ENCODE results near the gene TRIAP1.
"Not testable (repeated sequence)": the region's sequence is repeated elsewhere in the genome, so short reads cannot be mapped to it uniquely, and the experiment has no call there.

TRIAP1 gene

DNA sequence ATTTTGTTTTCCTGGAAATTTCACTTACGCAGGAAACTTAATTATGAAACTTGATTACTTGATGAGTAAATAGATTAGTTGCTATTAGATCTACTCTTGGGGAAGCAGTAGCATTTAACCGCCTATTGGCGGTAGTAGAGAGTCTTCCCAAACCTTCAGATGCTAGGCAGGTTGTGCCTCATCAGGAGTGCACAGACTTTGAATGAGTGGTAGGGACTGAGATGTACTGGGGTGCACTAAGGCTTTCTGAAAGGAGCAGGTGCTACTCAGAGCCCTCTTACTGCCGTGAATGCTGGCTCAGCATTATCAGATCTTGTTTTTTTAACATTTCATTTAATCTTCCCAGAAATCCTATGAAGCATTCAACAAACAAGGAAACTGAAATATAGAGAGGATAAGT is 7.8 kb upstream of the TRIAP1 start:
- peak; percentile 26 for TF ChIP-seq CTCF (IDR thresholded peaks at IDR 0.05; ENCODE audit: insufficient read depth, low read length, missing control alignments)
- DNase-seq (ENCODE audit: low read depth, low spot score): no peak
- no peak overlapping the region for H3K4me3 ChIP-seq (ENCODE audit: low read depth, low read length)
- POLR2A ChIA-PET: no interaction called here
- CTCF ChIA-PET: interaction anchor here (0.5 to 19.2 kb wide), 3 partner anchors 12 to 101 kb away, joined by 3 to 242 read pairs (median 4); partner anchors contain the start of gene SRSF9

- CTCF ChIA-PET: interaction anchor here (0.5 to 19.2 kb wide), 5 partner anchors 13 to 100 kb away, joined by 3 to 242 read pairs (median 4); partner anchors contain the start of gene SRSF9
- no peak for DNase-seq (ENCODE audit: low read depth, low spot score)
- TF ChIP-seq CTCF (IDR thresholded peaks at IDR 0.05; ENCODE audit: insufficient read depth, low read length, missing control alignments): no peak
- POLR2A ChIA-PET: no interaction called here
- no peak overlapping the region for H3K4me3 ChIP-seq (ENCODE audit: low read depth, low read length)
Measured at GRCh38 chr12:120453060-120453750, 7.0 kb upstream of the TRIAP1 start.

GRCh38 chr12:120452524-120452923 is 6.3 kb upstream of the TRIAP1 start:
- POLR2A ChIA-PET; DNase-seq (ENCODE audit: low read depth, low spot score); H3K4me3 ChIP-seq (ENCODE audit: low read depth, low read length): not testable (repeated sequence)
- CTCF ChIA-PET: interaction anchor here (1.6 to 19.2 kb wide), 4 partner anchors 14 to 99 kb away, joined by 4 to 242 read pairs (median 5); partner anchors contain the start of gene SRSF9

DNA sequence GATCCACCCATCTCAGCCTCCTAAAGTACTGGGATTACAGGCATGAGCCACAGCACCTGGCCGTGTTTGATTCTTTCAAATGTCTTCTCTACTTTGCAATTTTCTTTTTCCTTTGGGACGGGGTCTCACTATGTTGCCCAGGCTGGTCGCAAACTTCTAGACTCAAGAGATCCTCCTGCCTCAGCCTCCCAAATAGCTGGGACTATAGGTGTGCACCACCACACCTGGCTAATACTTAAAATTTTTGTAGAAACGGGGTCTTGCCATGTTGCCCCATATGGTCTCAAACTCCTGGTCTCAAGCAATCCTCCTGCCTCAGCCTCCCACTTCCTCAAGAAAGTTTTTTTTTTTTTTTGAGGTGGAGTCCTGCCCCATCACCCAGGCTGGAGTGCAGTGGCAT is 1.8 kb upstream of the TRIAP1 start:
- ChIA-PET CTCF (interaction anchor here (0.7 to 19.2 kb wide), 5 partner anchors 8 to 123 kb away, joined by 3 to 242 read pairs (median 6); partner anchors contain the start of gene SRSF9), POLR2A (no interaction called here)
- H3K4me3 ChIP-seq (ENCODE audit: low read depth, low read length): no peak overlapping the region

DNA sequence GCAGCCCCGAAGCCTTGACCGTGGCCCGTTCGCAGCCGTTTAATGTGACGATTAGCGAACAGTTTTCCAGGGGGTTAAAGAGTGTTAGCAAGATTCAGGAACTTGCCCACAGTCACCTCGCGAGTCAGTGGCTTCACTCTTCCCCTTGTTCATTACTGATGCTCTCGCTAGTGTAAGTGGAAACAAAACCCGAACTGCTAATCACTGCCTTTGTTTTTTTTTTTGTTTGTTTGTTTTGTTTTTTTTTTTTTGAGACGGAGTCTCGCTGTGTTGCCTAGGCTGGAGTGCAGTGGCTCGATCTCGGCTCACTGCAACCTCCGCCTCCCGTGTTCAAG is 627 bp upstream of the TRIAP1 start:
- DNase-seq (ENCODE audit: low read depth, low spot score): not testable (repeated sequence)
- POLR2A ChIA-PET: interaction anchor here (0.8 kb wide), 1 partner anchor 11 kb away, joined by 3 read pairs; no protein-coding TSS in a partner anchor
- CTCF ChIA-PET: interaction anchor here (0.8 to 19.2 kb wide), 4 partner anchors 11 to 145 kb away, joined by 4 to 242 read pairs (median 10); partner anchors contain the start of genes SIRT4 and SRSF9

More for the DNA sequence above, 1.8 kb upstream of the TRIAP1 start:
- TF ChIP-seq CTCF (IDR thresholded peaks at IDR 0.05; ENCODE audit: insufficient read depth, low read length, missing control alignments): no peak
- no peak for DNase-seq (ENCODE audit: low read depth, low spot score)

GRCh38 chr12:120444676-120445075 is 1.5 kb downstream of the TRIAP1 start:
- no peak for DNase-seq (ENCODE audit: low read depth, low spot score)
- CTCF ChIA-PET: interaction anchor here (1.0 to 19.2 kb wide), 4 partner anchors 12 to 22 kb away, joined by 4 to 242 read pairs (median 15); partner anchors contain the start of gene SRSF9
- no peak for TF ChIP-seq CTCF (IDR thresholded peaks at IDR 0.05; ENCODE audit: insufficient read depth, low read length, missing control alignments)
- POLR2A ChIA-PET: interaction anchor here (1.4 kb wide), 1 partner anchor 24 kb away, joined by 4 read pairs; no protein-coding TSS in a partner anchor
- H3K4me3 ChIP-seq (ENCODE audit: low read depth, low read length): no peak overlapping the region; the same call in 1 of the 2 replicates

More for the DNA sequence above, 627 bp upstream of the TRIAP1 start:
- H3K4me3 ChIP-seq (ENCODE audit: low read depth, low read length): peak overlapping the region; percentile 100

DNA sequence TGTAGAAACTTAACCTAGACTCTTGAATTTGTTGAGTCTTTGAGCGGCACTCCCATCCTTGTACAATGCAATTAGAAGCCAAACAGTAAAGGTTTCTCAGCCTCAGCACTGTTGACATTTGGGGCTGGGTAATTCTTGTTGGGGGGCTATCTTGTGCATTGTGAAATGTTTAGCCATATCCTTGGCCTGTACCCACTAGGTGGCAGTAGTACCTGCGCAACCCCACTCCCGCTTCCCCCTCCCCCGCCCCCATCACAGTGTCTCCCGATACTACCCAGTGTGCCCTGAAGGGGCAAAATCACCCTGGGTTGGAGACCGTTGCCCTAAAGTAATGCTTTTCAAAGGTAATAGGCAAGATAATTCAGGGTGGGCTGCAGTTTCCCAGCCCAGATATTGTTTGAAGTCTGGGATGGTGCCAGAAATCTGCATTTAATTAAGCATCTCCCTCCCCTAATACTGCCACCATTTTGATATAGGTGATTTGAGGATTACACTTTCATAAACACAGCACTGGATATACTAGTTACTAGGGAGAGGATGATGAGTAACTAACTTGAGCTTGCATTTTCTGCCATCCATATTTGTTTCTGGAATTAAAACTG is 6.4 kb downstream of the TRIAP1 start:
- DNase-seq (ENCODE audit: low read depth, low spot score): no peak
- TF ChIP-seq CTCF (IDR thresholded peaks at IDR 0.05; ENCODE audit: insufficient read depth, low read length, missing control alignments): peak; percentile 58
- ChIA-PET CTCF (interaction anchor here (0.7 to 2.3 kb wide), 15 partner anchors 9 to 210 kb away, joined by 3 to 14 read pairs (median 4); partner anchors contain the start of genes POP5, SIRT4 and SRSF9), POLR2A (no interaction called here)
- 0 out of 2 replicates have a peak overlapping the region, but pooled peaks have one; percentile 16 for H3K4me3 ChIP-seq (ENCODE audit: low read depth, low read length)
